Measurements from ENCODE around the gene GARS1. TPM values are rescaled to one million over a fixed set of nuclear protein-coding genes. Genes with fewer than 3 reads are reported as not detected.
"Not testable (repeated sequence)": the region's sequence is repeated elsewhere in the genome, so short reads cannot be mapped to it uniquely, and the experiment has no call there.

The GARS1 gene
- total and polyA plus RNA-seq, 4 experiments from 2014 or later: 74.5 to 101 (median 80.3) TPM

DNA sequence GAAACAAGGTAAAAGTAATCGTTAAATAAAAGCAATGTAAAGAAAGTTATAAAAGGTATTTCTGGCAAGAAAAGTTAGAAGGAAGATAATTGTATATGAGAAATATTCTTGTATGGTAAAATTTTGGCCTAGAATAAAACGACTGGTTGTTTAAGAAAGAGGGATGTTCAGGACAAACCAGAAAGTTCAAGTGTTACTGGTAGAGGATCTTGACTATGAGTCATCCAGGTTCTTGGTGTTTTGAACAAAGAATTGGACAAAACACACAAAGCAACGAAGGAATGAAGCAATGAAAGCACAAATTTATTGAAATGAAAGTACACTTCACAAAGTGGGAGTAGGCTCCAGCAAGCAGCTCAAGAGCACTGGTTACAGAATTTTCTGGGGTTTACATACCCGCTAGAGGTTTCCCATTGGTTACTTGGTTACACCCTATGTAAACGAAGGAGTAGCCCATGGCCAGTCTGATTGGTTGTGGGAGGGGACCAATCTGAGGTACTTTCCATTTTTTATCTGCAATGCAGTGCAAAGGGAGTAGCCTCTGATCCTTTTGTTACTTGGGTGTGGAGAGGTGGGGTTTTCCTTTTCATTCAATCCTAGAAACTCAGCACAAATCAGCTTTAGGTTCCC, 22.4 kb upstream of the GARS1 start:
- intact Hi-C loops (cut with micrococcal nuclease): no loop called here
- Histone ChIP-seq H3K36me3 (ENCODE audit: insufficient read depth, low read length) (no peaks in the 10 kb centered on the region), H3K4me3 (ENCODE audit: low read length in 2 of 2) (no peak overlapping the region), H3K9me3 (ENCODE audit: control insufficient read depth in 1 of 2, low read length in 2 of 2) (no peaks in the 10 kb centered on the region), H3K4me1 (ENCODE audit: insufficient read depth, low read length) (no peaks in the 10 kb centered on the region), H3K27ac (ENCODE audit: low read depth, low read length) (no peak overlapping the region), H3K27me3 (ENCODE audit: insufficient read depth, low read length) (no peaks in the 10 kb centered on the region)
- CTCF ChIA-PET (ENCODE audit: partially characterized antibody): no interaction called here
- peaks cover 0 to 3% (median 0%) of the 10 kb centered on the region in 4 donors for H3K4me1 Mint-ChIP-seq
- H3K9me3 Mint-ChIP-seq: peaks cover 0 to 3% (median 0%) of the 10 kb centered on the region in 8 donors
- H3K27ac Mint-ChIP-seq: peak overlapping the region in 3 of 7 donors; percentile 11 to 60 (median 43)
- no peaks in the 10 kb centered on the region for H3K27me3 Mint-ChIP-seq
- POLR2A ChIA-PET (ENCODE audit: partially characterized antibody): no interaction called here
- peaks cover 41 to 47% of the 10 kb centered on the region in 2 donors for H3K36me3 Mint-ChIP-seq
- H3K4me3 Mint-ChIP-seq: no peak overlapping the region
- DNase-seq: no peak

DNA sequence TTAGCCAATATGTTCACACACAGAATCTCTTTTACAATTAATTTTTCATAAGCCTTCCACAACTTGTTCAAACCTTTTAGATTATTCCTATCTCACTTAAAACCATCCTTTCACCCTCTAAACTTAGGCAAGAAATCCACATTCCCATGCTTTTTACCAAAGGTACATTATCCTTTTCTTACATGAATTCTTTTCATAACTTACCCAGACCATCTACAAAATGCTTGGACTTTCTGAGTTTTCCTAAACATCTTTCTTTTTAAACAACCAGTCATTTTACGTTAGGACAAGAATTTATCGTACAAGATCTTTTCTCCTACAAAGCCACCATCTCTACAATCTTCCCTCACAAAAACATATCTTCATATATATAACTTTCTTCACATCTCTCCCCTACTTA, 18.8 kb upstream of the GARS1 start:
- Mint-ChIP-seq H3K27ac (peak overlapping the region in 2 of 7 donors; percentile 2 to 14), H3K4me1 (peaks cover 0 to 5% (median 0%) of the 10 kb centered on the region in 4 donors), H3K4me3 (no peak overlapping the region), H3K9me3 (peaks cover 0 to 3% (median 0%) of the 10 kb centered on the region in 8 donors), H3K36me3 (peaks cover 47 to 60% of the 10 kb centered on the region in 2 donors), H3K27me3 (no peaks in the 10 kb centered on the region)
- DNase-seq: no peak
- CTCF ChIA-PET (ENCODE audit: partially characterized antibody): interaction anchor here (1.0 to 3.2 kb wide), 2 partner anchors 12 to 27 kb away, joined by 3 to 26 read pairs; no protein-coding TSS in a partner anchor
- no peak overlapping the region for H3K4me3 ChIP-seq (ENCODE audit: low read length in 2 of 2)
- no peaks in the 10 kb centered on the region for H3K9me3 ChIP-seq (ENCODE audit: control insufficient read depth in 1 of 2, low read length in 2 of 2)
- no peak overlapping the region for H3K27ac ChIP-seq (ENCODE audit: low read depth, low read length)
- peaks cover 7% of the 10 kb centered on the region for H3K36me3 ChIP-seq (ENCODE audit: insufficient read depth, low read length)
- no peaks in the 10 kb centered on the region for H3K4me1 ChIP-seq (ENCODE audit: insufficient read depth, low read length)
- intact Hi-C loops (cut with micrococcal nuclease): no loop called here
- no peaks in the 10 kb centered on the region for H3K27me3 ChIP-seq (ENCODE audit: insufficient read depth, low read length)
- POLR2A ChIA-PET (ENCODE audit: partially characterized antibody): no interaction called here

DNA sequence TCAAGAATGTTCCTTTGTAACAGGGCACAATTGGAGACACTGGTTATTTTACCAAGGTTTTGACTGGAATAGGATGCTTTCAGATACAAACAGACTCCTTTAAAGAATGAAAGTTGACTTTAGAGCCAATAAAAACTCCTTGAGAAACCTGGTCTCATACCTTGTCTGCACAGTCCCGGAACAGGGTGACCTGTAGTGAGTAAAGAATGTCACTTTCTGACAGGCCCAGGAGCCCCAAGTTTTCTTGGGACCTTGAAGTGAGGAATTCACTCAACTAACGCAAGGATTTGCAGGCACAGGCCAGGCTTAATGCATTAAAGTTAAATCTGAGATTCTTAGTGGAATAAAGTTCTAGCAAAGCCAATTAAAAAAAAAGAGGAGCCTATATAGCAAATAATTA, 11.5 kb upstream of the GARS1 start:
- Mint-ChIP-seq H3K9me3 (no peaks in the 10 kb centered on the region), H3K4me3 (no peak overlapping the region), H3K27ac (no peak overlapping the region), H3K4me1 (peaks cover 0 to 8% (median under 1%) of the 10 kb centered on the region in 4 donors), H3K36me3 (peaks cover 50 to 63% of the 10 kb centered on the region in 2 donors), H3K27me3 (no peaks in the 10 kb centered on the region)
- no peak for DNase-seq
- ChIA-PET CTCF (ENCODE audit: partially characterized antibody) (no interaction called here), POLR2A (ENCODE audit: partially characterized antibody) (no interaction called here)
- Histone ChIP-seq H3K4me1 (ENCODE audit: insufficient read depth, low read length) (no peaks in the 10 kb centered on the region), H3K9me3 (ENCODE audit: control insufficient read depth in 1 of 2, low read length in 2 of 2) (no peaks in the 10 kb centered on the region), H3K36me3 (ENCODE audit: insufficient read depth, low read length) (peaks cover 28% of the 10 kb centered on the region), H3K27me3 (ENCODE audit: insufficient read depth, low read length) (no peaks in the 10 kb centered on the region), H3K4me3 (ENCODE audit: low read length in 2 of 2) (no peak overlapping the region), H3K27ac (ENCODE audit: low read depth, low read length) (no peak overlapping the region)
- intact Hi-C loops (cut with micrococcal nuclease): no loop called here

DNA sequence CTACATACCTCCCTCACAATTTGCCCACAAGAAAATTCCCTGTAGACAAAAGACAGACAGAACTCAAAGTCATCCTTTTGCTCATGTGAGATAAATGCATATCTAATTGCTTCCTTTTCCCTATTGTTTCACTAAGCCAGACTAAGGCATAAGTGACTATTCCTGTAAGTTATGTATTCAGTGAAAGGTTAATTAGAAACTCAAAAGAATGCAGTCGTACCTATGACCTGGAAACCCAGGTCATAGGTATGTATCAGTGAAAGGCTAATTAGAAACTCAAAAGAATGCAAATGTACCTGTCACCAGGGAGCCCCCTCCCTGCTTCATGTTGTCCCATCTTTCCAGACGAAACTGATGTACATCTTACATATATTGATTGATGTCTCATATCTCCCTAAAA, 10.3 kb upstream of the GARS1 start:
- no peaks in the 10 kb centered on the region for H3K4me1 ChIP-seq (ENCODE audit: insufficient read depth, low read length)
- Mint-ChIP-seq H3K9me3 (no peaks in the 10 kb centered on the region), H3K4me1 (peaks cover 2 to 13% (median 7%) of the 10 kb centered on the region in 4 donors), H3K27me3 (no peaks in the 10 kb centered on the region), H3K27ac (no peak overlapping the region), H3K4me3 (no peak overlapping the region), H3K36me3 (peaks cover 51 to 53% of the 10 kb centered on the region in 2 donors)
- intact Hi-C loops (cut with micrococcal nuclease): no loop called here
- no peak overlapping the region for H3K27ac ChIP-seq (ENCODE audit: low read depth, low read length)
- POLR2A ChIA-PET (ENCODE audit: partially characterized antibody): no interaction called here
- no peak overlapping the region for H3K4me3 ChIP-seq (ENCODE audit: low read length in 2 of 2)
- no peaks in the 10 kb centered on the region for H3K9me3 ChIP-seq (ENCODE audit: control insufficient read depth in 1 of 2, low read length in 2 of 2)
- H3K36me3 ChIP-seq (ENCODE audit: insufficient read depth, low read length): peaks cover 20% of the 10 kb centered on the region
- H3K27me3 ChIP-seq (ENCODE audit: insufficient read depth, low read length): no peaks in the 10 kb centered on the region
- CTCF ChIA-PET (ENCODE audit: partially characterized antibody): no interaction called here
- DNase-seq: no peak

DNA sequence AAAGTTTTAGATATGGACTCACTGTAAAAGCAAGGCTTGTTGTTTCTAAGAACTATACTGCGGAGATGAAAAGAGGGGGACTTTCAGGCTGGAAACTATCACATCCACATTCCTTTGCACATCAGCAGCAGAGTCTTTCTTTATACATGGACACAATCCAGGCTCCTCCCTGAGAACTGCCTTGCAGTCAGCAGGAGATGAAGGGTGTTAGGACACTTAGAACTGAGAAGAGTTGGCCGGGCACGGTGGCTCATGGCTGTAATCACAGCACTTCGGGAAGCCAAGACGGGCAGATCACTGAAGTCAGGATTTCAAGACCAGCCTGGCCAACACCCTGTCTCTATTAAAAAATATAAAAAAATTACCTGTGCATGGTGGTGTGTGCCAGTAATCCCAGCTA, 9.7 kb upstream of the GARS1 start:
- Histone ChIP-seq H3K36me3 (ENCODE audit: insufficient read depth, low read length) (peaks cover 20% of the 10 kb centered on the region), H3K27me3 (ENCODE audit: insufficient read depth, low read length) (no peaks in the 10 kb centered on the region), H3K27ac (ENCODE audit: low read depth, low read length) (no peak overlapping the region), H3K4me1 (ENCODE audit: insufficient read depth, low read length) (no peaks in the 10 kb centered on the region), H3K9me3 (ENCODE audit: control insufficient read depth in 1 of 2, low read length in 2 of 2) (no peaks in the 10 kb centered on the region), H3K4me3 (ENCODE audit: low read length in 2 of 2) (no peak overlapping the region)
- no peak overlapping the region for H3K27ac Mint-ChIP-seq
- CTCF ChIA-PET (ENCODE audit: partially characterized antibody): no interaction called here
- H3K4me1 Mint-ChIP-seq: peaks cover 2 to 18% (median 11%) of the 10 kb centered on the region in 4 donors
- no peak overlapping the region for H3K4me3 Mint-ChIP-seq
- H3K9me3 Mint-ChIP-seq: no peaks in the 10 kb centered on the region
- DNase-seq: no peak
- intact Hi-C loops (cut with micrococcal nuclease): no loop called here
- POLR2A ChIA-PET (ENCODE audit: partially characterized antibody): interaction anchor here (1.0 kb wide), 1 partner anchor 9 kb away, joined by 3 read pairs; the partner anchor contains the start of gene GARS1
- H3K36me3 Mint-ChIP-seq: peaks cover 51 to 52% of the 10 kb centered on the region in 2 donors
- H3K27me3 Mint-ChIP-seq: no peaks in the 10 kb centered on the region

DNA sequence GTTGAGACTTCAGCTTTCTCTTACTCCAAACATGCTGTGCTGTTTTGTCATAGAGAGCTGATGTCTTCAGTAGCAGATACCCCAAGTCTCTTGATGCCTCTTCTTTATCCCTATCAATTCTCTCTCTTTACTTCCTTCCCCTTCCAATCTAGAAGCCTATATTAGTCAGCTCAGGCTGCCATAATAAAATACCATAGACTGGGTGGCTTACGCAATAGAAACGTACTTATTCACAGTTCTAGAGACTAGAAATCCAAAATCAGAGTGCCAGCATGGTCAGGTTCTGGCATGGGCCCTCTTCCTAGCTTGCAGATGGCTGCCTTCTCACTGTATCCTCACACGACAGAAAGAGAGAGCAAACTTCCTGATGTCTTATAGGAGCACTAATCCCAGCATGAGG, 9.0 kb upstream of the GARS1 start:
- H3K27ac Mint-ChIP-seq: no peak overlapping the region
- H3K4me3 Mint-ChIP-seq: no peak overlapping the region
- H3K9me3 ChIP-seq (ENCODE audit: control insufficient read depth in 1 of 2, low read length in 2 of 2): no peaks in the 10 kb centered on the region
- no peak overlapping the region for H3K27ac ChIP-seq (ENCODE audit: low read depth, low read length)
- H3K4me1 Mint-ChIP-seq: peaks cover 2 to 23% (median 12%) of the 10 kb centered on the region in 4 donors
- DNase-seq: no peak
- peaks cover 45 to 46% of the 10 kb centered on the region in 2 donors for H3K36me3 Mint-ChIP-seq
- POLR2A ChIA-PET (ENCODE audit: partially characterized antibody): interaction anchor here (1.0 kb wide), 1 partner anchor 9 kb away, joined by 3 read pairs; the partner anchor contains the start of gene GARS1
- no peaks in the 10 kb centered on the region for H3K27me3 ChIP-seq (ENCODE audit: insufficient read depth, low read length)
- H3K4me3 ChIP-seq (ENCODE audit: low read length in 2 of 2): no peak overlapping the region
- intact Hi-C loops (cut with micrococcal nuclease): no loop called here
- no peaks in the 10 kb centered on the region for H3K4me1 ChIP-seq (ENCODE audit: insufficient read depth, low read length)
- CTCF ChIA-PET (ENCODE audit: partially characterized antibody): interaction anchor here (2.8 kb wide), 1 partner anchor 21 kb away, joined by 7 read pairs; no protein-coding TSS in a partner anchor
- no peaks in the 10 kb centered on the region for H3K27me3 Mint-ChIP-seq
- no peaks in the 10 kb centered on the region for H3K9me3 Mint-ChIP-seq
- peaks cover 20% of the 10 kb centered on the region for H3K36me3 ChIP-seq (ENCODE audit: insufficient read depth, low read length)

DNA sequence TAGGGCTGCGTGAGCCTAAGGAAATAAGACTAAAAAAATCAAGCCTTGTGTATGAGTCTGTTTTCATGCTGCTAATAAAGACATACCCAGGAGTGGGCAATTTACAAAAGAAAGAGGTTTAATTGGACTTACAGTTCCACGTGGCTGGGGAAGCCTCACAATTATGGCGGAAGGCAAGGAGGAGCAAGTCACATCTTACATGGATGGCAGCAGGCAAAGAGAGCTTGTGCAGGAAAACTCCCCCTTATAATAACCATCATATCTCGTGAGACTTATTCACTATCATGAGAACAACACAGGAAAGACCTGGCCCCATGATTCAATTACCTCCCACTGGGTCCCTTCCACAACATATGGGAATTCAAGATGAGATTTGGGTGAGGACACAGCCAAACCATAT, 7.1 kb upstream of the GARS1 start:
- Histone ChIP-seq H3K4me1 (ENCODE audit: insufficient read depth, low read length) (peaks cover 16% of the 10 kb centered on the region), H3K36me3 (ENCODE audit: insufficient read depth, low read length) (peaks cover 16% of the 10 kb centered on the region)
- H3K9me3 Mint-ChIP-seq; H3K9me3 ChIP-seq (ENCODE audit: control insufficient read depth in 1 of 2, low read length in 2 of 2); H3K27me3 Mint-ChIP-seq; H3K4me3 Mint-ChIP-seq; H3K27me3 ChIP-seq (ENCODE audit: insufficient read depth, low read length); H3K27ac ChIP-seq (ENCODE audit: low read depth, low read length); DNase-seq; H3K4me3 ChIP-seq (ENCODE audit: low read length in 2 of 2); intact Hi-C loops (cut with micrococcal nuclease); H3K27ac Mint-ChIP-seq; POLR2A ChIA-PET (ENCODE audit: partially characterized antibody): not testable (repeated sequence)
- peaks cover 35 to 44% of the 10 kb centered on the region in 2 donors for H3K36me3 Mint-ChIP-seq
- H3K4me1 Mint-ChIP-seq: peaks cover 11 to 41% (median 25%) of the 10 kb centered on the region in 4 donors
- CTCF ChIA-PET (ENCODE audit: partially characterized antibody): interaction anchor here (1.1 to 2.8 kb wide), 2 partner anchors 9 to 23 kb away, joined by 4 to 7 read pairs; no protein-coding TSS in a partner anchor
